SK-N-SH treated with all-trans-retinoic acid at 6 μM for 48 hours (cell line): ENCODE data around the gene IFI27.

Source experiments
- CSDC2 ChIP-seq: fragments of 250-450 bp; sonication (Bioruptor Pico); IDR thresholded peaks from 2 replicates; pipeline ENCODE4 v1.5.0; 2020; ENCODE audit warnings: mild to moderate bottlenecking, moderate library complexity
- ESRRG ChIP-seq: fragments of 250-450 bp; sonication (Bioruptor Pico); IDR thresholded peaks from 2 replicates; pipeline ENCODE4 v1.6.1; 2021; ENCODE audit warnings: mild to moderate bottlenecking
- OSR1 ChIP-seq: fragments of 250-450 bp; sonication (Bioruptor Pico); IDR thresholded peaks from 2 replicates; pipeline ENCODE4 v1.8.0; 2022; ENCODE audit warnings: moderate library complexity, mild to moderate bottlenecking, inconsistent platforms
- ZFP3 ChIP-seq: fragments of 250-450 bp; sonication (Bioruptor Pico); IDR thresholded peaks from 2 replicates; pipeline ENCODE4 v1.5.0; 2020; ENCODE audit warnings: mild to moderate bottlenecking, moderate library complexity
- ZFP30 ChIP-seq: fragments of 450-650 bp; formaldehyde crosslinking; IDR thresholded peaks from 2 replicates; pipeline ENCODE4 v1.5.0; 2022; ENCODE audit warnings: mild to moderate bottlenecking, moderate library complexity
- ZNF565 ChIP-seq: fragments of 450-650 bp; formaldehyde crosslinking; conservative IDR thresholded peaks from 2 replicates; pipeline ENCODE4 v1.5.0; 2020; ENCODE audit warnings: low read depth, mild to moderate bottlenecking, moderate library complexity
- ZNF70 ChIP-seq: fragments of 450-650 bp; formaldehyde crosslinking; IDR thresholded peaks from 2 replicates; pipeline ENCODE4 v1.5.0; 2020; ENCODE audit warnings: mild to moderate bottlenecking, moderate library complexity
- ZNF8 ChIP-seq: fragments of 450-650 bp; formaldehyde crosslinking; IDR thresholded peaks from 2 replicates; pipeline ENCODE4 v1.5.0; 2020; ENCODE audit warnings: mild to moderate bottlenecking, moderate library complexity
- TF ChIP-seq, protein P1 (sequence below): fragments of 250-450 bp; sonication (Bioruptor Pico); IDR thresholded peaks from 2 replicates; pipeline ENCODE4 v1.5.1; 2021; ENCODE audit warnings: mild to moderate bottlenecking, moderate library complexity
- TF ChIP-seq, protein P2 (sequence below): fragments of 250-450 bp; sonication (Bioruptor Pico); IDR thresholded peaks from 2 replicates; pipeline ENCODE4 v1.8.0; 2021; ENCODE audit warnings: low read depth, mild to moderate bottlenecking, moderate library complexity, borderline replicate concordance

DNA sequence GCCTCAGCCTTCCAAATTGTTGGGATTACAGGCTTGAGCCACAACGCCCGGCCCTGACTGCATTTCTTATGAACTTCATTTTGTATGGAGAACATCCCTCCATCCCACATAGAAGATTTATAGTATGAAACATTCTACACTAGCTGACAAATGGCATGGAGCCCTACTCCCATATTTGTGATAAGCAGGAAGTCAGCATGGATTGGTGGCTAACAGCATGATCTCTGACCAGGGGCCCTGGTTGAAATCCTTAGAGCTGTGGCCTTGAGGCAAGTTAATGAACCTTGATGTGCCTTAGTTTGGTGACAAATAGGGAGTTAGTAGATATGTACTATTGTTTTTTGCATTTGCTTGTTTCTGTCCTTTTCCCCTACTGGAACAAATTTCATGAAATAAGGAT, 17.1 kb upstream of the IFI27 start:
- TF ChIP-seq, protein P1, sequence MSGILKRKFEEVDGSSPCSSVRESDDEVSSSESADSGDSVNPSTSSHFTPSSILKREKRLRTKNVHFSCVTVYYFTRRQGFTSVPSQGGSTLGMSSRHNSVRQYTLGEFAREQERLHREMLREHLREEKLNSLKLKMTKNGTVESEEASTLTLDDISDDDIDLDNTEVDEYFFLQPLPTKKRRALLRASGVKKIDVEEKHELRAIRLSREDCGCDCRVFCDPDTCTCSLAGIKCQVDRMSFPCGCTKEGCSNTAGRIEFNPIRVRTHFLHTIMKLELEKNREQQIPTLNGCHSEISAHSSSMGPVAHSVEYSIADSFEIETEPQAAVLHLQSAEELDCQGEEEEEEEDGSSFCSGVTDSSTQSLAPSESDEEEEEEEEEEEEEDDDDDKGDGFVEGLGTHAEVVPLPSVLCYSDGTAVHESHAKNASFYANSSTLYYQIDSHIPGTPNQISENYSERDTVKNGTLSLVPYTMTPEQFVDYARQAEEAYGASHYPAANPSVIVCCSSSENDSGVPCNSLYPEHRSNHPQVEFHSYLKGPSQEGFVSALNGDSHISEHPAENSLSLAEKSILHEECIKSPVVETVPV (CRISPR knock-in tag) = no peak
- TF ChIP-seq ESRRG (CRISPR knock-in tag) = no peak
- TF ChIP-seq, protein P2, sequence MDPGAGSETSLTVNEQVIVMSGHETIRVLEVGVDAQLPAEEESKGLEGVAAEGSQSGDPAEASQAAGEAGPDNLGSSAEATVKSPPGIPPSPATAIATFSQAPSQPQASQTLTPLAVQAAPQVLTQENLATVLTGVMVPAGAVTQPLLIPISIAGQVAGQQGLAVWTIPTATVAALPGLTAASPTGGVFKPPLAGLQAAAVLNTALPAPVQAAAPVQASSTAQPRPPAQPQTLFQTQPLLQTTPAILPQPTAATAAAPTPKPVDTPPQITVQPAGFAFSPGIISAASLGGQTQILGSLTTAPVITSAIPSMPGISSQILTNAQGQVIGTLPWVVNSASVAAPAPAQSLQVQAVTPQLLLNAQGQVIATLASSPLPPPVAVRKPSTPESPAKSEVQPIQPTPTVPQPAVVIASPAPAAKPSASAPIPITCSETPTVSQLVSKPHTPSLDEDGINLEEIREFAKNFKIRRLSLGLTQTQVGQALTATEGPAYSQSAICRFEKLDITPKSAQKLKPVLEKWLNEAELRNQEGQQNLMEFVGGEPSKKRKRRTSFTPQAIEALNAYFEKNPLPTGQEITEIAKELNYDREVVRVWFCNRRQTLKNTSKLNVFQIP (CRISPR knock-in tag) = no peak
- no peak for TF ChIP-seq ZNF70 (CRISPR knock-in tag)
- no peak for TF ChIP-seq OSR1 (CRISPR knock-in tag)
- TF ChIP-seq ZNF8 = no peak
- no peak for TF ChIP-seq ZFP30 (CRISPR knock-in tag)
- no peak for TF ChIP-seq CSDC2 (CRISPR knock-in tag)
- no peak for TF ChIP-seq ZFP3 (CRISPR knock-in tag)
- TF ChIP-seq ZNF565 = no peak
